ENCODE measurements around the gene TAF11L13.
"Not testable (repeated sequence)": the region's sequence is repeated elsewhere in the genome, so short reads cannot be mapped to it uniquely, and the experiment has no call there.

Gene TAF11L13

DNA sequence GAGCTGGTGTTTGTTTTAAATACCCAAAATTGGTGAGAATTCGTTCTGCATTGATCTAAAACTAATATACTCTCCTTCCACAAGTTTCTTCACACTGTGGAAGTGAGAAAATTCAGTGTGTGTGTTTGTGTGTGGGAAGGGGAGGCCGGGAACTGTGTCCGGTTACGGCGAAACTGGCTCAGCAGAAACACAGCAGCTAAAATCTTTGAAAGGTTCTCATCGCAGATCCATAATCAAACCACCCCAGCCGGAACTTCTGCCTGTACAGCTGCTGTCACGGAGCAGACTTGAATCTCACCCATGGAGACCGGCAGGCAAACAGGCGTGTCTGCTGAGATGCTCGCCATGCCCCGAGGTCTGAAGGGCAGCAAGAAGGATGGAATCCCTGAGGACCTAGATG, at the start of gene TAF11L13:
Gene TAF11L13 (plus strand): TSS at position 301 of the 400 bp plus-strand sequence.
- not testable (repeated sequence) for DNase-seq

GRCh38 chr5:17585658-17586057, 46.2 kb upstream of the TAF11L13 start, which contains the start of gene TAF11L7:
Gene TAF11L7 (minus strand): TSS chr5:17585758.
- not testable (repeated sequence) for DNase-seq

DNA sequence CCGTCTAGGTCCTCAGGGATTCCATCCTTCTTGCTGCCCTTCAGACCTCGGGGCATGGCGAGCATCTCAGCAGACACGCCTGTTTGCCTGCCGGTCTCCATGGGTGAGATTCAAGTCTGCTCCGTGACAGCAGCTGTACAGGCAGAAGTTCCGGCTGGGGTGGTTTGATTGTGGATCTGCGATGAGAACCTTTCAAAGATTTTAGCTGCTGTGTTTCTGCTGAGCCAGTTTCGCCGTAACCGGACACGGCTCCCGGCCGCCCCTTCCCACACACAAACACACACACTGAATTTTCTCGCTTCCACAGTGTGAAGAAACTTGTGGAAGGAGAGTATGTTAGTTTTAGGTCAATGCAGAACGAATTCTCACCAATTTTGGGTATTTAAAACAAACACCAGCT, 41.0 kb upstream of the TAF11L13 start, which contains the start of gene TAF11L8:
Gene TAF11L8 (minus strand): TSS at position 101 of the 400 bp plus-strand sequence.
- not testable (repeated sequence) for DNase-seq

DNA sequence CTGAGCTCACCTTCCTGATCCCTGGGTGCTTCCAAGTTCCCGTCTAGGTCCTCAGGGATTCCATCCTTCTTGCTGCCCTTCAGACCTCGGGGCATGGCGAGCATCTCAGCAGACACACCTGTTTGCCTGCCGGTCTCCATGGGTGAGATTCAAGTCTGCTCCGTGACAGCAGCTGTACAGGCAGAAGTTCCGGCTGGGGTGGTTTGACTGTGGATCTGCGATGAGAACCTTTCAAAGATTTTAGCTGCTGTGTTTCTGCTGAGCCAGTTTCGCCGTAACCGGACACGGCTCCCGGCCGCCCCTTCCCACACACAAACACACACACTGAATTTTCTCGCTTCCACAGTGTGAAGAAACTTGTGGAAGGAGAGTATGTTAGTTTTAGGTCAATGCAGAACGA, 37.6 kb upstream of the TAF11L13 start, which contains the start of gene TAF11L9:
Gene TAF11L9 (minus strand): TSS at position 140 of the 400 bp plus-strand sequence.
- not testable (repeated sequence) for DNase-seq

GRCh38 chr5:17597728-17598127, 34.2 kb upstream of the TAF11L13 start, which contains the start of gene TAF11L10:
Gene TAF11L10 (minus strand): TSS chr5:17597828.
- DNase-seq: not testable (repeated sequence)

DNA sequence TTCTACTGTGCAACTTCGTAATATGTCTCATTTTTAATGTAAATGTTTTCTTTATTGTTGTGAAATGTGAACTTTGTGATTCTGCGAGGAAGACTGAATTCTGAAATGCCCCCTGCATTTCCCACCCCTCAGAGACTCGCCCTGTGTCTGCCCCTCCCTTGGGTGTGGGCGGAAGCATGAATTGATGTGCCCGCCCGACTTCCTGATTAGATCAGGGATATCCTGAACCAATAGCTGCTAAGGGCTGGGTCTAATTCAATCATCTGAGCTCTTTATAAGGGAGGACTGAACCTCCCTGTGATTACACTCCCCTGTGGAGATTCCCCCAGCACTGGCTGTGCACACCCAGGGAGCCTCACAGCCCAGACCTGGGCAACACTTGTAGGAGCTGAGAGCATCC, 28.0 kb upstream of the TAF11L13 start, which contains the start of gene TAF11L11:
Gene TAF11L11 (plus strand): TSS at position 304 of the 400 bp plus-strand sequence.
- not testable (repeated sequence) for DNase-seq

DNA sequence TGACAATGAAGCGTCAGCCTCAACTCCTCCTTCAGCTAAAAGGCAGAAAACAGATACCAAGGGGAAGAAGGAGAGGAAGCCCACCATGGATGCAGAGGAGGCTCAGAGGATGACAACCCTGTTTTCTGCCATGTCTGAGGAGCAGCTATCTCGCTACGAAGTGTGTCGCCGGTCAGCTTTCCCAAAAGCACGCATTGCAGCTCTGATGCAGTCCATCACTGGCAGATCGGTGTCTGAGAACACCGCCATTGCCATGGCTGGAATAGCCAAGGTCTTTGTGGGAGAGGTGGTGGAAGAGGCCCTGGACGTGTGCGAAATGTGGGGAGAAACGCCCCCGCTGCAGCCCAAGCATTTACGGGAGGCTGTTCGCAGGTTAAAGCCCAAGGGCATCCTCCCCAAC, 26.9 kb upstream of the TAF11L13 start:
- DNase-seq: no peak

GRCh38 chr5:17607461-17607860, 24.4 kb upstream of the TAF11L13 start:
- DNase-seq: not testable (repeated sequence)

DNA sequence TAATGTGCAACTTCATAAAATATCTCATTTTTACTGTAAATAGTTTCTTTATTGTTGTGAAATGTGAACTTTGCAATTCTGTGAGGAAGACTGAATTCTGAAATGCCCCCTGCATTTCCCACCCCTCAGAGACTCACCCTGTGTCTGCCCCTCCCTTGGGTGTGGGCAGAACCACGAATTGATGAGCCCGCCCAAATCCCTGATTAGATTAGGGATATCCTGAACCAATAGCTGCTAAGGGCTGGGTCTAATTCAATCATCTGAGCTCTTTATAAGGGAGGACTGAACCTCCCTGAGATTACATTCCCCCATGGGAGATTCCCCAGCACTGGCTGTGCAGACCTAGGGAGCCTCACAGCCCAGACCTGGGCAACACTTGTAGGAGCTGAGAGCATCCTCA, 21.8 kb upstream of the TAF11L13 start, which contains the start of gene TAF11L12:
Gene TAF11L12 (plus strand): TSS at position 301 of the 400 bp plus-strand sequence.
- not testable (repeated sequence) for DNase-seq

DNA sequence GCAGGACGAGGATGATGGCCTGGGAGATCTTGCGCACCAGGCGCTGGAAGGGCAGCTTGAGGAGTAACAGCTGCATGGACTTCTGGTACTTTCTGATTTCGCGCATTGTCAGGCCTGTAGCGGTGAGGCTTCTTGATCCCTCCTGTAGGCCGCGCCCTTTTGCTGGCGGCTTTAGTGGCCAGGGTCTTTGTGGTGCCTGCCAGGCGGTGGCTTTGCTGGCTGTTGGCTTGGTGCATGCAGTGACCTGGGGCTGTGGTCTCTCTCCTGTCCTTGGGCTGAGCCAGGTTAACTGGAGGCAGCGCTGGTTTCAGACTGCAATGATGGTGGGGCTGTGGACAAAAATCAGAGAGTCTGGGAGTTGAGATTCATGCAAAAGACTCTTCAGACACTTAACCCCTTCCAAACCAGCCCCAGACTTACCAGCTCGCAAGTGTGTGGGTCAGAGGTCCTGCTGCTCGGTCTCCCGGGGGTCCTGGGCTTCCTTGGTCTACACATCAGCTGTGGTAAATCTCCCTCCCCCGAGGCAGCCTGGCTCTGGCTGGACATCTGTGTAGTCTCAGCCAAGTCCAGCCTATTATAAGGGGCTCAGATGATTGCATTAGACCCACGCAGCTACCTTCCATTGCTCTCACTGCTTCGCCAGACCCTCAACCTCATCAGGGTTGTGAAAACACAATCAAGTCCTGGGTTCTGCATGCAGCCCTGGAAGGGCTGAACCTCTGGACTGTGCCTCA, 16.8 kb upstream of the TAF11L13 start:
- no peak for DNase-seq

DNA sequence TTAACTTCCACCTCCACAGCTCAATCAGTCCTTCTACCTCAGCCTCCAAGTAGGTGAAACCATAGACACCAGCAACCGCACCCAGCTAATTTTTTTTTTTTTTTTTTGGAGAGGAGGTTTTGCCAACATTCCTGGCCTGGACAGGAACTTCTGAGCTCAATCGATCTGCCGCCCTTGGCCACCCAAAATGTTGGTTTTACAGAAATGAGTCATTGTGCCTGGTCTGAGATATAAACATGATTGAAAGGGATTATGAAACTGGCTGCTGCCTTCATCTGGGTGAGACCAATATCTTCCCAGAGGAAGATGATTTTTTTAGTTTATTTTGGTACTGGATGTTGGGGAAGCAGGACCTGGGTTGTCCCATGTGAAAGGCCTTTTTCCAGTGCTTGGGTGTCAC, 12.5 kb upstream of the TAF11L13 start:
- DNase-seq: no peak

DNA sequence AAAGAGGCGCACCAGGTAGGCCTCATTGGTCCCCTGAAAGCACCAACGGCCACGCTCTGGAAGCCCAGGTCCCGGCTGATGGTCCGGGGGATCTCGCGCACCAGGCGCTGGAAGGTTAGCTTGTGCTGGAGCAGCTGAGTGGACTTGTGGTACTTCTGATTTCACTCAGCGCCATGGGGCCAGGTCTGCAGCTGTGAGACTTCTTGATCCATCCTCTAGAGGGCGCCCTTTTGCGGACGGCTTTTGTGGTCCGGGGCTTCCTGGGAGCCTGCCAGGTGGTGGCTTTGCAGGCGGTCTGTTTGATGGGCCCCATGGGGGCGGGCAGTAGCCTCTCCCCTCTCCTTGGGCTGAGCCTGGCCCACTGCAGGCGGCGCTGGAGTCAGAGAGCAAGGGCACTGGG, 11.3 kb upstream of the TAF11L13 start:
- no peak for DNase-seq

- no peak for DNase-seq
Observed at GRCh38 chr5:17625686-17626085, 6.2 kb upstream of the TAF11L13 start.

GRCh38 chr5:17634160-17634559, 2.3 kb downstream of the TAF11L13 start, which contains the start of gene TAF11L14:
Gene TAF11L14 (plus strand): TSS chr5:17634460.
- no peak for DNase-seq

DNA sequence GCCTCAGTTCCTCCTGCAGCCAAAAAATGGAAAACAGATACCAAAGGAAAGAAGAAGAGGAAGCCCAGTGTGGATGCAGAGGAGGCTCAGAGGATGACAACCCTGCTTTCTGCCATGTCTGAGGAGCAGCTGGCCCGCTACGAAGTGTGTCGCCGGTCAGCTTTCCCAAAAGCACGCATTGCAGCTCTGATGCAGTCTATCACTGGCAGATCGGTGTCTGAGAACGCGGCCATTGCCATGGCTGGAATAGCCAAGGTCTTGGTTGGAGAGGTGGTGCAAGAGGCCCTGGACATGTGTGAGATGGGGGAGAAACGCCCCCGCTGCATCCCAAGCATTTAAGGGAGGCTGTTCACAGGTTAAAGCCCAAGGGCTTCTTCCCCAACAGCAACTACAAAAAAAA, 17.3 kb downstream of the TAF11L13 start:
- not testable (repeated sequence) for DNase-seq

DNA sequence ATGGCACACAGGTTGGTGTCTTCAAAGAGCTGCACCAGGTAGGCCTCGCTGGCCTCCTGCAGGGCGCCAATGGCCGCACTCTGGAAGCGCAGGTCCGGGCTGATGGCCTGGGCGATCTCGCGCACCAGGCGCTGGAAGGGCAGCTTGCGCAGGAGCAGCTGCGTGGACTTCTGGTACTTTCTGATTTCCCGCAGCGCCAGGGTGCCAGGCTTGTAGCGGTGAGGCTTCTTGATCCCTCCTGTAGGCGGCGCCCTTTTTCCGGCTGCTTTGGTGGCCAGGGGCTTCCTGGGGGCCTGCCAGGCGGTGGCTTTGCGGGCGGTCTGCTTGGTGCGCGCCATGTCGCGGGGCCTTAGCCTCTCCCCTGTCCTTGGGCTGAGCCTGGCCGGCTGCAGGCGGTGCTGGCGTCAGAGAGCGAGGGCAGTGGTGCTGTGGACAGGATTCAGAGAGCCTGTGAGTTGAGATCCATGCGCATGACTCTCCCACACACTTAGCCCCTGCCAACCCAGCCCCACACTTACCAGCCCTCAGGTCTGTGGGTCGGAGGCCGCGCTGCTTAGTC, 23.4 kb downstream of the TAF11L13 start:
- not testable (repeated sequence) for DNase-seq

DNA sequence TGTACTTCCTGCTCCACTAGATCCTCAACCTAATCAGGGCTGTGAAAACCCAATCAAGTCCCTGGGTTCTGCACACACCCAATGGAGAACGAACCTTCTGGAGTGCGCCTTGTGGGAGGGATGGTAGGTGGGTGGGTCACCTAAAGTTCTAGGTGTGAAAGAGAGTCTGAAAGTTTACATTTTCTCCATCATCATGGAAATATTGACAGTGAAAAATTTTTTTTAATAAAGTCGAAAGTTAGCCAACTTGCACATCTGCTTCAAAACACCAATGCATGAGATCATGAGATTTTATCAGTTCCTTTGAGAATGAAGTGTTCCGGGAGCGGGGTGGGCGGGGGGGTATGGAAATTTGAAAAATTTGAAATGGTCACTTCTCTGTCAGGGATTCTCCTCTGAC, 24.0 kb downstream of the TAF11L13 start:
- no peak for DNase-seq

DNA sequence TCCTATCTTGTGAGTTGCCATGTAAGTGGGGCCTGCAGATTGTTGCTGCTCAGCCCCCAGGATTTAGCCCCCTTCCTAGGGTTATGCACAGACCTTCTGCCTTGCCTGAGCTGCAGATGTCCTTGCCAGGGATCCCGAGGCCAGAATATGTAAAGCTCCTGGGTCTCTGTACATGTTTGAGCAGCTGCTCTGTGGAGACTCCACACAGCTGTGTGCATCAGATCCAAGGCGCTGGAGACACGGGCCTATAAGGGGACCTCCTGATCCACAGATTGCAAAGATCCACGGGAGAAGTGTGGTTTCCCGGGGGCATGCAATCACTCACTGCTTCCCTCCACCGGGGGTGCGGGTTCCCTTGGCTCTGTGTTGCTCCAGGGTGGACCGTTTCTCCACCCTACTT, 31.3 kb downstream of the TAF11L13 start:
- DNase-seq: no peak

- DNase-seq: no peak
Observed at GRCh38 chr5:17665836-17666235, 33.9 kb downstream of the TAF11L13 start.

GRCh38 chr5:17666726-17667235, 34.9 kb downstream of the TAF11L13 start:
- no peak for DNase-seq

GRCh38 chr5:17670353-17670752, 38.5 kb downstream of the TAF11L13 start:
- DNase-seq: no peak

DNA sequence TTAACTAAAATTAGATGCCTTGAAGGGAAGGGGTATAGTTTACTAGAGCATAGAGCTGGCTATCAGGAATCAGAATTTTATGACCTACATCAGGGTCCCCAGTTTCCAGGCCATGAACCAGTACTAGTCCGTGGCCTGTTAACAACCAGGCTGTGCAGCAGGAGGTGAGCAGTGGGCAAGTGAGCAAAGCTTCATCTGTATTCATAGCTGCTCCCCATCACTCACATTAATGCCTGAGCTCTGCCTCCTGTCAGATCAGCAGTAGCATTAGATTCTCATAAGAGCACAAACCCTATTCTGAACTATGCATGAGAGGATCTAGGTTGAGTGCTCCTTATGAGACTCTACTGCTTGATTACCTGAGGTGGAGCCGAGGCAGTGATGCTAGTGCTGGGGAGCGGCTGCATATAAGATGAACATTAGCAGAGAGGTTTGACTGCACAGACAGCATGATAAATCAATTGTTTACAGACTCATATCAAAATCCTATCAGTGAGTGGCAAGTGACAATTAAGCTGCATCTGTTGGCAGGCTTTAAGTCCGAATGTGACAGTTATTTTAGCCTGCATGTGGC, 47.0 kb downstream of the TAF11L13 start:
- DNase-seq: no peak

GRCh38 chr5:17679597-17680203, 47.8 kb downstream of the TAF11L13 start:
- no peak for DNase-seq

Data from NCI-H1105 (cell line).